Measurements from ENCODE around the gene HELZ.

Gene HELZ

DNA sequence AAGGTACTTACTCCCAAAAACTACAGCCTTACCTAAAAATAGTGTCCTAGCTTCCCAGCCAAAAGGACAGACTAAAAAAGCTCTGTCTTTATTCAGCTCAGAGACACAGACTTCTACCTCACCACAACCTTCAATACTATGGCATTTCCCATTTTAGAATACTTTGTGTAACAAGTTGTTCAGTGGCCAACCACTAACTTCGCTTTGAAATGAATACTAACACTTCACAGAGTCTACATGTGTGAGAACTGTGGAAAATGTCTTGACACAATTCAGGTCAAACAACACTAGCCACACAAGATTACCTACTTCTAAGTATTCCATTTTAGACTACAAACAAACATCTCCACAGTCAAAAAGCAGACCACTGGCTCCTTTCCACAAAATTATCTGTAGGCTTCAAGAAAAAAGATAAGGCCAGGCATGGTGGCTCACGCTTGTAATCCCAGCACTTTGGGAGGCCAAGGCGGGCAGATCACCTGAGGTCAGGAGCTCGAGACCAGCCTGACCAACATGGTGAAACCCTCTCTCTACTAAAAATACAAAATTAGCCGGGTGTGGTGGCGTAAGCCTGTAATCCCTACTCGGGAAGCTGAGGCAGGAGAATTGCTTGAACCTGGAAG, 3.2 kb downstream of the HELZ start:
- Mint-ChIP-seq H3K27ac (no peak overlapping the region), H3K36me3 (ENCODE audit: low read depth) (peaks cover 31% of the 10 kb centered on the region), H3K4me1 (peaks cover 37% of the 10 kb centered on the region), H3K4me3 (no peak overlapping the region), H3K9me3 (no peaks in the 10 kb centered on the region), H3K27me3 (ENCODE audit: low read depth, poor library complexity) (peaks cover 6% of the 10 kb centered on the region)
- TF ChIP-seq, protein P1, sequence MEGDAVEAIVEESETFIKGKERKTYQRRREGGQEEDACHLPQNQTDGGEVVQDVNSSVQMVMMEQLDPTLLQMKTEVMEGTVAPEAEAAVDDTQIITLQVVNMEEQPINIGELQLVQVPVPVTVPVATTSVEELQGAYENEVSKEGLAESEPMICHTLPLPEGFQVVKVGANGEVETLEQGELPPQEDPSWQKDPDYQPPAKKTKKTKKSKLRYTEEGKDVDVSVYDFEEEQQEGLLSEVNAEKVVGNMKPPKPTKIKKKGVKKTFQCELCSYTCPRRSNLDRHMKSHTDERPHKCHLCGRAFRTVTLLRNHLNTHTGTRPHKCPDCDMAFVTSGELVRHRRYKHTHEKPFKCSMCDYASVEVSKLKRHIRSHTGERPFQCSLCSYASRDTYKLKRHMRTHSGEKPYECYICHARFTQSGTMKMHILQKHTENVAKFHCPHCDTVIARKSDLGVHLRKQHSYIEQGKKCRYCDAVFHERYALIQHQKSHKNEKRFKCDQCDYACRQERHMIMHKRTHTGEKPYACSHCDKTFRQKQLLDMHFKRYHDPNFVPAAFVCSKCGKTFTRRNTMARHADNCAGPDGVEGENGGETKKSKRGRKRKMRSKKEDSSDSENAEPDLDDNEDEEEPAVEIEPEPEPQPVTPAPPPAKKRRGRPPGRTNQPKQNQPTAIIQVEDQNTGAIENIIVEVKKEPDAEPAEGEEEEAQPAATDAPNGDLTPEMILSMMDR (IDR thresholded peaks at IDR 0.05): no peak
- no peak for DNase-seq

DNA sequence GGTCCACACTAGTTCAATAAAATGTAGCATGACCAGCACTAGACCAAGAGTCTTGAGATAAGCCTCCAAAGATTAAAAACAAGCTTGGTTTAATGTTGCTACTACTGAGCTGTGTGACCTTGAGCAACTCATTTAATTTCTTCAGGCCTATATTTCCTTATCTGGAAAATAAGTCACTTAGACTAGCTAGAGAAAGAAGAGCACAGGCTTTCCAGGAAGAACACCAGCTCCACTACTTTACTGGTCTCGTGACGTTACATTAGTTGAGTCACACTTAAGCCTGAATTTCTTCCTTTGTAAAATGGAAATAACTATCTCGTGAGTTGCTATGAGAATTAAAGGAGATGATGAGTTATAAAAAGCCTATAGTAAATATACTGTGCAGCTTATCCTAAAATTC, 5.4 kb downstream of the HELZ start:
- Mint-ChIP-seq H3K27me3 (ENCODE audit: low read depth, poor library complexity) (no peaks in the 10 kb centered on the region), H3K9me3 (no peaks in the 10 kb centered on the region), H3K4me1 (peaks cover 31% of the 10 kb centered on the region), H3K36me3 (ENCODE audit: low read depth) (peaks cover 53% of the 10 kb centered on the region), H3K27ac (no peak overlapping the region), H3K4me3 (no peak overlapping the region)
- TF ChIP-seq, protein P1 (IDR thresholded peaks at IDR 0.05): no peak
- DNase-seq: no peak

DNA sequence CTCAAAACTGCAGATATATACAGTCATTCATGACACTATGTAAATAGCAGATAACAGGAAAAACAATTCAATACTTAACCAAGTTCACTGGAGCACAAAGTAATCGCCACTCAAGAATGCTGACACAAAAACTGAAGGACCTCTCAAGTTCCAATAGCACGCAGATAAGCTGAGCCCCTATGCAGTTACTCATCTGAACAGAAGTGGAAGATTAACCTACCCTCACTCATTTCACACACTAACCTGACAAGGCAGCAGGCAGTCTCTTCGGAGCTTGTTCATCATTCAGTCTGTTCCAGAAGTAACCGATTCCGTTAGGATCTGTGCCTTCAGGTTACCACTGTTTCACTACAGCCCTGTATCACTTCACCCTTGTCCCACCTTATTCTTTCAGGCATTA, 6.0 kb downstream of the HELZ start:
- Mint-ChIP-seq H3K27ac (peak overlapping the region; percentile 39), H3K36me3 (ENCODE audit: low read depth) (peaks cover 59% of the 10 kb centered on the region)
- TF ChIP-seq, protein P1 (IDR thresholded peaks at IDR 0.05): no peak

GRCh38 chr17:67232441-67232840, 12.6 kb downstream of the HELZ start:
- Mint-ChIP-seq H3K4me1 (no peaks in the 10 kb centered on the region), H3K27ac (no peak overlapping the region), H3K4me3 (no peak overlapping the region), H3K36me3 (ENCODE audit: low read depth) (peaks cover 78% of the 10 kb centered on the region), H3K27me3 (ENCODE audit: low read depth, poor library complexity) (no peaks in the 10 kb centered on the region), H3K9me3 (peaks cover 4% of the 10 kb centered on the region)
- TF ChIP-seq, protein P1 (IDR thresholded peaks at IDR 0.05): no peak
- no peak for DNase-seq

More for the DNA sequence above, 6.0 kb downstream of the HELZ start:
- Mint-ChIP-seq H3K4me1 (peaks cover 28% of the 10 kb centered on the region), H3K9me3 (no peaks in the 10 kb centered on the region), H3K27me3 (ENCODE audit: low read depth, poor library complexity) (no peaks in the 10 kb centered on the region), H3K4me3 (no peak overlapping the region)
- no peak for DNase-seq

GRCh38 chr17:67229109-67229955, 15.7 kb downstream of the HELZ start:
- Mint-ChIP-seq H3K27me3 (ENCODE audit: low read depth, poor library complexity) (no peaks in the 10 kb centered on the region), H3K4me1 (no peaks in the 10 kb centered on the region), H3K9me3 (peaks cover 19% of the 10 kb centered on the region), H3K36me3 (ENCODE audit: low read depth) (peaks cover 78% of the 10 kb centered on the region), H3K4me3 (no peak overlapping the region), H3K27ac (no peak overlapping the region)
- no peak for DNase-seq
- TF ChIP-seq, protein P1 (IDR thresholded peaks at IDR 0.05): no peak
